Lower leg skin (tissue), 3 donors: Measurements from ENCODE around the gene GMEB2.

Experiments used
- POLR2A ChIP-seq, 2 donors: fragments of 450-650 bp; IDR thresholded peaks; one replicate each; pipeline ENCODE4 v1.6.1; 2016 to 2017; ENCODE audit warnings: antibody characterized with exemption in 2 of 2, mild to moderate bottlenecking in 1 of 2, moderate library complexity in 1 of 2
- TF ChIP-seq, protein P1 (sequence below), 3 donors: fragments of 450-650 bp; IDR thresholded peaks; one replicate each; pipeline ENCODE4 v1.5.1; 2016; ENCODE audit warnings: antibody characterized with exemption in 3 of 3, mild to moderate bottlenecking in 3 of 3, moderate library complexity in 2 of 3

DNA sequence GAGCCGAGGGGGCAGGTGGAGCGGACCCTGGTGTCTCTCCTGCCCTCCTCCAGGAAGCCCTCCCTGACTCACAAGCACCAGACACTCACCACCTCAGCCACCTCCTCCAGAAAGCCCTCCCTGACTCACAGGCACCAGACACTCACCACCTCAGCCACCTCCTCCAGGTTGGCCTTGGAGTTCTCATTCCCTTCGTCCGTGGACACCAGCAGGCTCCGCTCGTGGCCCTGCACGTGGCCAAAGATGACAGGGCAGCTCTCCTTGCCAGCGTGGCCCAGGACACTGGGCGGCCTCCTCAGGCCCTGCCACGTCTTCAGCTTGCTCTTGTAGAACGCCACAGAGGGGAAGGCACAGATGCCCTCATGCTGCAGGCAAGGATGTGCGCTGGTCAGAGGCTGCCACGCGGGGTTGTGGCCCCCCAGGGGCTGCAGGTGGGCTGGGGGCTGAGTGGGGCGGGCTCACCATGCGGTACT is 66.5 kb downstream of the GMEB2 start:
- TF ChIP-seq, protein P1, sequence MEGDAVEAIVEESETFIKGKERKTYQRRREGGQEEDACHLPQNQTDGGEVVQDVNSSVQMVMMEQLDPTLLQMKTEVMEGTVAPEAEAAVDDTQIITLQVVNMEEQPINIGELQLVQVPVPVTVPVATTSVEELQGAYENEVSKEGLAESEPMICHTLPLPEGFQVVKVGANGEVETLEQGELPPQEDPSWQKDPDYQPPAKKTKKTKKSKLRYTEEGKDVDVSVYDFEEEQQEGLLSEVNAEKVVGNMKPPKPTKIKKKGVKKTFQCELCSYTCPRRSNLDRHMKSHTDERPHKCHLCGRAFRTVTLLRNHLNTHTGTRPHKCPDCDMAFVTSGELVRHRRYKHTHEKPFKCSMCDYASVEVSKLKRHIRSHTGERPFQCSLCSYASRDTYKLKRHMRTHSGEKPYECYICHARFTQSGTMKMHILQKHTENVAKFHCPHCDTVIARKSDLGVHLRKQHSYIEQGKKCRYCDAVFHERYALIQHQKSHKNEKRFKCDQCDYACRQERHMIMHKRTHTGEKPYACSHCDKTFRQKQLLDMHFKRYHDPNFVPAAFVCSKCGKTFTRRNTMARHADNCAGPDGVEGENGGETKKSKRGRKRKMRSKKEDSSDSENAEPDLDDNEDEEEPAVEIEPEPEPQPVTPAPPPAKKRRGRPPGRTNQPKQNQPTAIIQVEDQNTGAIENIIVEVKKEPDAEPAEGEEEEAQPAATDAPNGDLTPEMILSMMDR (IDR thresholded peaks at IDR 0.05), result no peak
- TF ChIP-seq POLR2A (IDR thresholded peaks at IDR 0.05), result no peak
